Tongue (tissue), 2 donors: ENCODE measurements around the gene TMEM203. TPM values are rescaled to one million over a fixed set of nuclear protein-coding genes. Genes with fewer than 3 reads are reported as not detected.
A peak's percentile ranks its signal among the peaks of the same experiment; 100 is the strongest.

ENCODE experiments used
- DNase-seq: peaks from one replicate; pipeline ENCODE4 v3.0.0-alpha.2; 2015
- total RNA-seq: library from RNA; depleted of rRNA; stranded (reverse); fragments of >200 nt; gene quantifications from one replicate; pipeline ENCODE4 v1.2.3, GENCODE V29; 2014

Gene TMEM203
- total RNA-seq, 1 donor from 2014 or later: 38.3 TPM

DNA sequence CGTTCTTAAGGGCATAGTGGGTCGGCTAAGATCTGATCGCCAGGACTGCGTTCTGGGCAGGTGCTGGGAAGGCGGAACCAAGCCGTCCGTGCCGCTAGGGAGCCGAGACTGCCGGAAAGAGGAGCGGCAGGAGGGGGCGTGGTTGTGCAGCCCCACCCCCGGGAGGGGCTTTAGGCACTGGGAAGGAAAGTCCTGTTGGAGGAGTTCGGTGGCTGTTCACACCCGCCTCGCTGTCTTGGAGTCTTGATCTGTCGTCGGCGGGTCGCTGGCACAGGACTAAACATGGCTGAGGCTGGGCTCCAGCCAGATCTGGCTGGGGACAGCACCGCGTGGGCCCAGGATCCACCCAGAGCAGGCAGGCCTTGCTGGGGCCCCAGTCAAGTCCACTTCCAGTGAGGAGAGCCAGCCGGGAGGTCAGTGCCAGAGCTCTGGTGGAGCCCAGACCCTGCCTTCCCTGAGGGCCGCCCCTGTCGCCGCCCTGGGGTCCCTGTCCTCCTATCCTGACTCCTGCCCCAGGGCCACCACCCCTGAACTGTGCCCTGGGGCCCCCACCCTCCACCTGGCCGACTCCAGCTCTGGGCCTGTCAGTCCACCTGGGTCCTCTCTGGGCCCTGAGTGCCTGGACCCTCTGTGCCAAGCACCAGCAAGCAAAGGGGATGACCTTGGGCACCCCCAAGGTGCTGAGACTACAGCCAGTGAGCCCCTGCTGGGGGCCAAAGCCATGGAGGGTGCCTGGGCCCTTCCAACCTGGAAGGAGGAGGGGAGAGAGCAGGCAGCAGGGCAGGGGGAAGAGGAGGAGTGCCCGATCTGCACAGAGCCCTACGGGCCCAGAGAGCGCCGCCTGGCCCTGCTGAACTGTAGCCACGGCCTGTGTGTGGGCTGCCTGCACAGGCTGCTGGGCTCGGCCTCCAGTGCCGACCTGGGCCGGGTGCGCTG is 12.1 kb upstream of the TMEM203 start:
- no peak for DNase-seq

DNA sequence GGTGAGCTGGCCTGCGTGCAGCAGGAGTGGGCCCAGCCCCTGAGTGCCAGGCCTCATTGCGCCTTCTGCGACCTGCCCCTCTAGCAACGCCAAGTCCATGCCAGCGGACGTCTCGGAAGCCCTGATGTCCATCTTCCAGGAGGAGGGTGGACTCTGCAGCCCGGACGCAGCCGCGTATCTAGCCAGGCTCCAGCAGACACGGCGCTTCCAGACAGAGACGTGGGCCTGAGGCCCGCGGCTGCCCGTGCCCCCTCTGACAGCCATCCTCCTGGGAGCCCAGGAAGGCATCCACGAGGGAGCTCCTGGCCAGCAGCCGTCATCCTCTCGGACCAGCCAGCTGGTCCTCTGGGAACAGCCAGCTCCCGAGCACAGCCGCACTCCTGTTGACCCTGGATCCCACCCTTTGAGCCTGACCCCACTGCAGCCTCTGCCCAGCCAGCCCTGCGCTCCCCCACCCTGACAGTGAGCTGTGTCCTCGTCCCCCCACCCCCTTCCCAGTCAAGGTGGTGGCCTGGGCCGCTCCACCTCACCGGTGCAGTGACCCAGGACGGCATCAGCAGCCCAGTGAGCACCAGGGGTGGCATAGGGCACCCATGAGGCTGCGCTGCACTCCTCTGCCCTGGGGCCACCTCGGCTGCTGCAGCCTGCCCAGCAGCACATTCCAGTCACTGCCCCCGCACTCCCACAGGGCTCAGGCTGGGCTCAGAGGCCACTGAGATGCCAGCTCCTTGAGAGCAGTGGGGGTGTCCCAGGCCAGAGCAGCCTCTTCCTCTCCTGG is 10.9 kb upstream of the TMEM203 start:
- DNase-seq: no peak

DNA sequence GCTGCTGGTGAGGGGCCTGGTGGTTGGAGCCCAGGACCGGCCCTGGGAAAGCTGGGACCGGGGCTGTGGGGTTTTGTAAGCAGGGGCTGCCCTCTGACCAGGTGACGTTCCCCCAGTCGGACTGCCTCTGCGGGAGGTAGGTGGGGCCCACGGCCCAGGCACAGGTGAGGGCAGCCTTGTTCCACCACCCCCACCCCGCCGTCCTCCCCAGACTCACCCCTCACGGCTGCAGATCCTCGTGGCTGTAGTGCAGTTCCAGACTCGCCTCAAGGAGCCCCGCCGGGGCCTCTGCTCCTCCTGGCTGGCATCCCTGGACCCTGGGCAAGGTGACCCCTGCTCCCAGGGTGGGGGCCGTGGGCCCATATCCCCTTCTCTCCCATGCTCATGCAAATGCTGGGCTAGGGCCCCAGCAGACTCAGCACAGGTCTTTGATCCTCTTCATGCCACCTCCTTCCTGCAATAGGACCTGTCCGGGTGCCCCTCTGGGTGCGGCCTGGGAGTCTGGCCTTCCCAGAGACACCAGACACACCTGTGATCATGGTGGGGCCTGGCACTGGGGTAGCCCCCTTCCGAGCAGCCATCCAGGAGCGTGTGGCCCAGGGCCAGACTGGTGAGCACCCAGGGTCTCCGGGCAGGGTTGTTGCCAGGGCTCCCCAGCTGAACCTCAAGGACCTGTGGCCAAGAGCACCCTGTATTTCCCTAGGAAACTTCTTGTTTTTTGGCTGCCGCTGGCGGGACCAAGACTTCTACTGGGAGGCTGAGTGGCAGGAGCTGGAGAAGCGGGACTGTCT is 9.9 kb upstream of the TMEM203 start:
- DNase-seq: no peak

DNA sequence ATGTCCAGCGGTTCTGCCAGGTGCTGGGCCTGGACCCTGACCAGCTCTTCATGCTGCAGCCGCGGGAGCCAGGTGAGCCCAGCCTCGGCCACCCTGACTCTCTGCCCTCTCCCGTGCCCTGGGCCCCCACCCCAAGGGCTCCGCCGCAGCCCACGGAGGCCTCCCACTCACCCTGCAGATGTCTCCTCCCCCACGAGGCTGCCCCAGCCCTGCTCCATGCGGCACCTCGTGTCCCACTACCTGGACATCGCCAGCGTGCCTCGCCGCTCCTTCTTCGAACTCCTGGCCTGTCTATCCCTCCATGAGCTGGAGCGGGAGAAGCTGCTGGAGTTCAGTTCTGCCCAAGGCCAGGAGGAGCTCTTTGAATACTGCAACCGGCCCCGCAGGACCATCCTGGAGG is 9.2 kb upstream of the TMEM203 start:
- DNase-seq: no peak

DNA sequence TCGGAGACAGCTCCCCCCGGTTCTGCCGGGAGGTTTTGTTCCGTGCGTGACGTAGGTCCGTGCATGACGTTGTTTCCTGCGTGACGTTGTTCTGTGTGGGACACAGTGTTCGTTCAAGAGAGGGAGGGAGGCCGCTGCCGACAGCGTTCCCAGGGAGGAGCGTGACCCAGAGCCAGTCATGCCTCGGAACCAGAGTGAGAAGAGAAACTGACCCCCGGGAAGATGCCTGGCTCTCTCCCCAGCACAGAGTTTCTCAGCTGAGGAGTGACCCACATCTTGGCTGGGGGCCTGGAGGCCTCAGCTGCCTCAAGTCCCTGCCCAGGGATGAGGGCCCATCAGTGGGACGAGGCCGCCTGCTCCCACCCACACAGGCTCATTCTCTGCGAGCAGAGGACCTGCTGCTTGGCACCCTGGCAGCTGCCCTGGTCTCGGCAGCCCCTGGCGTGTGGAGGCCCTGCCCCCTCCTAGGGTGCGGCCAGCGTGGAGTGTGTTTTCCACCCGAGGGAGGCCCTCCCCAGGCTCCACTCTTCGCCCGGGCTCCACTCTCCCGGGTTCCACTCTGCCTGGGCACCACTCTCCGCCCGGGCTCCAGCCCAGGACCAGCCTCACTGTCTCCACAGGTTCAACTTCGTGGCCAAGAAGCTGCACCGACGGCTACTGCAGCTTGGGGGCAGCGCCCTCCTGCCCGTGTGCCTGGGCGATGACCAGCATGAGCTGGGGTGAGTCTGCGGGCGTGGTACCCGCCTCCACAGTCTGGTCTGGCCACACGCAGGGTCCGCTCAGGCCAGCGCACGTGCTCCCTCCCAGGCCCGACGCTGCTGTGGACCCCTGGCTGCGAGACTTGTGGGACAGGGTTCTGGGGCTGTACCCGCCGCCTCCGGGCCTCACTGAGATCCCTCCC is 8.0 kb upstream of the TMEM203 start:
- DNase-seq: no peak

DNA sequence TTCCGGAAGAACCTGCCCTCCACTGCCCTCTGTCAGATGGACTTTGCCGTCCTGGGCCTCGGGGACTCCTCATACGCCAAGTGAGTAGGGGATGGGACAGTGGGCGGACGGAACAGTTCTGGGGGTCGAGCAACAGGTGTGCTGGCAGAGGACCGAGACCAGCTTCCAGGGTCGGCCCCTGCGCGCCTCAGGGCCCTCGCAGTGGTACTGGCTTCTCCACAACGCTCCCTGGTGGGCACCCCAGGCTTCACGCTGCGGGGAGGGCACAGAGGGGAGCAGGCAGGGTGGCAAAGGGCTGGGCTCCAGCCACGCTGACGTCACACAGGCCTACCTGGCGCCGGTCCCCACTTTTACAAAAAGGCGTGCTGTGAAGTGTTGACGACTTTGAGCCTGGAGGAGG is 7.1 kb upstream of the TMEM203 start:
- no peak for DNase-seq

DNA sequence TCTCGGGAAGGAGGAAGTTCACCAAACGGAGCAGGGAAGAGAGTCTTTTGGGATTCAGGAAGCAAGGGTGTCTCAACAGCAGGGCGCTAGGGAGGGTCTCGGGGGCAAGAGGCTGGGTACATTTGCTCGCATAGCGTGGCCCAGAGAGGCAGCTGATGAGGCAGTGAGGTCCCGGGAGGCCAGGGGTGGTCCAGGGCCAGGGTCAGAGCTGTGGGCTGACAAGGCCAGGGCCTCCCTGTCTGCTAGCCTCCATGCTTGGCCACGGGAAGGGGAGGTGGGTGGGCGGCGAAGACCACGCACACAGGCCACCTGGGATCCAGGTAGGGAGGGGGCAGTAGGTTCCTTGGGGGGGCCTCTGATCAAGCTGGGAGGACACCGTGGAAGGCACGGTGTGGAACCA is 6.1 kb upstream of the TMEM203 start:
- no peak for DNase-seq

DNA sequence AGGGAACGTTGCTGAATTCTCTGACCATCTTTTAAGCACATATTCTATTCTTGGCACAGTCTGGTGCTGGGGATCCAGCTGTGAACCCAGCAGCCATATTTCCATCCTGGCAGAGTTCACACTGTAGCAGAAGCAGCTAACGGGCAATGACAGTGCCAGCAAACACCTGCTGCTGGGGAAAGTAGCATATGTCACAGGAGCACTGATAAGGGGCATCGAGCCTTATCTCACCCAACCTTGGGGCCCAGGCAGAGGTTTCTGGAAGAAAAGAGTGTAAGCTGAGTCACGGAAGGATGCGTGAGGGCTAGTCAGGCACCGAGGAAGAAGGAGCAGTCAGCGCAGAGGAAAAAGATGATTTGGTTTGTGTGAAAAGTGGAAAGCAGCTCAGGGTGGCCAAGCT is 1.2 kb upstream of the TMEM203 start:
- no peak for DNase-seq

DNA sequence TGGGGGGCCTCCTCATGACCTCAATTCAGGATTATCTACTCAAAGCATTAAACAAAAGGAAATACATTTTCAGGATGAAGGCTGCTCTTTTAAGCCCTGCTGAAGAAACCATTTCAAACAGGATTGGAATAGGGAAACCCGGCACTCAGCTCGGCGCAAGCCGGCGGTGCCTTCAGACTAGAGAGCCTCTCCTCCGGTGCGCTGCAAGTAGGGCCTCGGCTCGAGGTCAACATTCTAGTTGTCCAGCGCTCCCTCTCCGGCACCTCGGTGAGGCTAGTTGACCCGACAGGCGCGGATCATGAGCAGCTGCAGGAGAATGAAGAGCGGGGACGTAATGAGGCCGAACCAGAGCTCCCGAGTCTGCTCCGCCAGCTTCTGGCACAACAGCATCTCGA is 720 bp downstream of the TMEM203 start:
- DNase-seq: no peak

DNA sequence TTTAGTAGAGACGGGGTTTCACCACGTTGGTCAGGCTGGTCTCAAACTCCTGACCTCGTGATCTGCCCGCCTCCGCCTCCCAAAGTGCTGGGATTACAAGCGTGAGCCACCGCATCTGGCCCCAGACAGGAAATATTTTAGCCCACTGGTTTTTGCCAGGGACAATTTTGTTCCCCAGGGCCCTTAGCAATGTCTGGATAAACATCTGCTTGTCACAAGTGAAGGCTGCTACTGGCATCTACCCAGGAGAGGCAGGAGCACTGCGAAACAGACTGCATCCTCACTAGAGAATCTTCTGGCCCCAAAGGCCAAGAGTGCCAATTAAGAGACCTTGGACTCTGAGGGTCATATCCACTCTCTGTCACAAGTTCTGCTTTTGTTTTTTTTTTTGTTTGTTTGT is 2.5 kb downstream of the TMEM203 start:
- no peak for DNase-seq

DNA sequence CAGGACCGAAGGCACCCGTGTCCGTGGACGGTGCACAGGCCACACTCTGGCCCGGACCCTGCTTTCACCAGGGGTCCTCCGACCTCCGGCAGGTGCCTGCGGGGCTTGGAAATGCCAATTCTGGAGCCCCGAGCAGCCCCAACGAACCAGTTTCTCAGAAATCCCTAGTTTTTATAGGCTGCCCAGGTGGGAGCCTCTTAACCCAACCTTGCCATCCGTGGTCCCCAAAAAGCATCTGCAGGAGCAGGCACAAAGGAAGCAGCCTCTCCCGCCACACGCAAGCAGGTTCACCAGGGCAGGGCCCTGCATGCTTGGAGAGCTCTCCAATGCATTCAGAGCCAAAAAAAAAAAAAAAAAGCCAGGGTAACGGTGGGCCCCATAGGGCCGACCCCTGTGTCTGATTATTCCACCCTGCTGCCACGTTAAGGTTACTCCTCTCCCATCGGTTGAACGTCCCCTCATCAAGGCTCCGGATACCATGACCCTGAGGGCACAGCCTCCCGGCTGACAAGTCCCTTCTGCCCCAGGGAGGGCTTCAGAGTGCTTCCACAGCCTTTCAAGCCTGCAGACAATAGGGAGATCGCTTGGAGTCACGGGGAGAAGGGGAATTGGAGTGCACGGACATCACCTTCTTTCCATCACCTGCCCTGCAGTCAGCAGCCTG is 4.1 kb downstream of the TMEM203 start:
- DNase-seq: no peak

DNA sequence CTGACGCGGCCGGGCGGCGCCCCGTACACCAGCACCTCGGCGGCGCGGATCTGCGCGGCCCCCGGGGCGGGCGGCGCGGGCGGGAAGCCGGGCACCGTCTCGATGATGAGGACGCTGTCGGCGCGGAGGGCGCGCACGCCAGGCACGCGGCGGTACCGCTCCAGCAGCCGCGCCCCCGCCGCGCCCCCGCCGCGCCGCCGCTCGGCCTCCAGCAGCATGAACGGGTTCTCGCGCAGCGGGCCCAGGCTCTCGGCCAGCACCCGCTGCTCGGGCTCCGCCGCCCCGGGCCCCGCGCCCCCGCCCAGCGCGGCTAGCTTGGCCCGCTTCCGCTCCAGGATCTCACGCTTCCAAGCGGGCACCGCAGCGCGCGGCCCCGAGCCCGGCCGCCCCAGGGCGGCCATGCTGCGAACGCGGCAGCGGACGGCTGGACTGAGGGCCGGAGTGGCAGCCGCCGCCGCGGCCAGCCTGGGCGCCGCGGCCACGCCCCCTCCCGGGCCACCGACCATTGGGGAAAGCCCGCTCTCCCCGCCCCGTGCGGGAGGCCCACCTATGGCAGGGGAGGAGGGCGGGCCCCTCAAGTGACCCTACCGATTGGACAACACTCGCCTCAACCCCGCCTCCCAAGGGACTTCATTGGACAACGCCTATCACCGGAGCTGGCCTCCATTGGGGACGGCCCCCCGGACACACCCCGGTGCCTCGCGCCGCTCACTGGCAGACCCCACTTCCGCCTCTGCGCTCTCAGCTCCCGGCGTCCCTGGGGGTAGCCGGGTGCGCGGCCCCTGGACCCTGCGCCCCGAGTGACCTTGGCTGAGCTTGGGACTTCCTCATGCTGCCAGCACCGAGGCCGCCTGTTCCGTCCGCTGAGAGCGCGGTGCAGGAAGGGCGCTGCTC is 4.9 kb downstream of the TMEM203 start, which contains the start of gene TPRN:
Gene TPRN (minus strand): TSS at position 431 of the 894 bp plus-strand sequence. CDS start 30 bp downstream, at position 401.
- peak; percentile 100 for DNase-seq

DNA sequence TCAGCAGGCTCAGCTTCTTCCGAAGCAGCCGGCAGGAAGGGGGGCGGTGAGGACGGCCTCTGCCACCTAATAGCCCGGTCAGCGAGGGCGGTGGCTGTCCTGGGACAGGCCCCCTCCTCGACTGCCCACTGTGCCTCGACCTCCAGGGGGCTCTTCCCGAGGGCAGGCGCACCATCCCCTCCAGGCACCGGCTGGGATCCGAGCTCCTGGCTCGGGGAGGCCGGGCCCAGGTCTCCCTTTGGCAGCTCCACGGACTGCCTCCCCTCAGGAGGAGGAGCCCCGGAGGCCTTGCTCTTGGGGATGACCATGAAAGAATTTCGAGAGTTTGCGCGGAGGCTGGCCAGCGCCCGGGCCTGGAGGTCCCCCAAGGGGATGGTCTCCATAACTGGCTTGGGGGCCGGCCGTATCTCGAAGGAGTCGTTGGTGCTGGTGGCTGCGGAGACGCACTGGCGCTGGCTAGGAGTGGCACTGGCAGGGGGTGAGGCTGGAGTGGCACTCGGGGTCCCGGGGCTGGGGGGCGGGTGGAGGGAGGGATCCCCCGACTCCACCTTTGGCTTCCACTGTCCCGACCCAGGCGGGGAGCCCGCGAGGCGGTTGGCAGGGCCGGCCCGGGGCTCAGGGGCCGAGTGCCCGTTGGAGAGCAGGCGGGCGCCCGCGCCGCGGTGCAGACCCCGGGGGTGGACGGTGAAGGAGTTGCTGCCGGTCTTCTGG is 5.9 kb downstream of the TMEM203 start:
- no peak for DNase-seq

DNA sequence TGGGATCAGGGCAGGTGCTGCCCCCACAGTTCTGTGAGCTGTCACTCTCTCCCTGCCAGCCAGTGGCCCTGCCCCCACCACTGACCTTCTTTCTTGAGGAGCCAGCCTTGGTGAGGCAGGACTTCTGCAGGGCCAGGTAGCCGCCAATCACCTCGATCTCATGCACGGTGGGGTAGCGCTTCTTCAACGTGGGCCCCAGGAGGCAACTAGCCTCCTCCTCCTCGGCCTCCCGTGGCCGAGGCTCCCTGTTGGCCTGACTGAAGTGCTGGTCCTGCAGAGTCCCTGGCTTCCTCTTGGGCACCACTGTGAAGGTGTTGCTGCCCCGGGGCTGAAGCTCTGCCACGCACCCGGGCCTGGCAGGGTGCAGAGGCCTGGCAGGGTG is 6.6 kb downstream of the TMEM203 start:
- no peak for DNase-seq

DNA sequence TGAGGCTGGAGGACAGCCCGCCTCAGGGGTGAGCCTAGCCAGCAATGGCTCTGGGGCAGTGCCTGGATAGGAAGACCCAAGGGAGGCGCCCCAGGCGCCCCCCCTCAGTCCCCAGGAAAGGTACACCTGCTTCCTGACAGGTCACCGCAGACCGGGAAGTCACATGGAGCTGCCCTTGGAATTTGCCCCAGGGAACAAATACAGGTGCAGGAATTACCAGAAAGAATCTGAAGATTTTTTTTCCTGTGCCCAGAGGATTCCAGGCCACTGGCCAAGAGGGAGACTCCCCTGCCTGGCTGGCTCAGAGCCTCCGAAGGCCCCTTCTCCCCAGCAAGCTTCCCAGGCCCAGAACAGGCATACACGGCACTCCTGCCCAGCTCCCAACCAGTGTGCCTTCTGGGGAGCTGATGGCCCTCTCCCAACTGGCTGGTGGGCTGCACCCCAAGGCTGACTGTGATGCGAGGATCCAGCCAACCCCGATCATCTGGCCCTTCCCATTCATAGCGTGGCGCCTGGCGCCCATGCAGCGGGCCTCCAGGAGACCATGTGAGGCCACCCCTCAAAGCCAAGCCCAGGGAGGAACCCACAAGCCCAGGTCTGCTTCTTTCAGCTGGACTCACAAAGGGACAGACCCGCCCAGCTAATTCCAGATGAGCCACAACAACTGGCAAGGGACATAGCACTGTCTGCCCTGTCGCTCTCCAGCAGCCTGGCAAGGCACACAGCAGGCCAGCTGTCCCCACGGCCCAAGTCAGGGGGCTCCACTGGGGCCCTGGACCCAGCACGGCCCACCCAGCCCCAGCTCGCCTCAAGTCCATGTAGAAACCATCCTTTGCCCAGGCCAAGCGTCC is 7.2 kb downstream of the TMEM203 start:
- no peak for DNase-seq

DNA sequence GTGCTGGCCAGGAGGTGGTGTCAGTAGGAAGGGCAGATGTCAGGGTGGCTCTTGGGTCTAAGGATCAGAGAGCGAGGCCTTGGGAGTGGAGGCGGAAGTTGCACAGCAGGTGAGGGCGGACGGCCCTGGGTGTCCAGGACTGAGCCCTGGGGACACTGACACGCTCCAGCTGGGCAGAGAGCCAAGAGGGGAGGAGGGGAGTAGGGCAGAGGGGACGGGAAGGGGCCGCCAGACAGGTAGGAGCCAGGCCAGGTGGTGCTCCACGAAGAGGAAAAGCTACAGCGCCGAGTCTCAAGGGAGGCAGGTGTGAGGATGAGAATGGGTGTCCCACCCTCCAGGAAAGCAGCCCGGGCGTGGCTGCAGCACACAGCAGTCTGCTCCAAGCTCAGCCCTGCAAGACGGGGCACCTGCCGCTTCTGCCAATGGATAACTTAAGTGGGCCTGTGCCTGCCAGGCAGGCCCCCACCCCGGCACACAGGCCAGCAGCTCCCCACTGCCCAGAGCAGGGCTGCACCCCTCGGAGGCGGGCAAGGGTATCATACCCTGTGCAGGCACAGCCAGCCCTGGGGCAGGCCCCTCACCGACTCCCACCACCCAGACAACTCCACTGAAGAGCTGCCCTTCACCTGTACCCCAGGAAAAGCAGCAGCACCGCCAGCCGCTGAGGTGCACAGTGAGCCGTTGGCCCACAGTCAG is 9.8 kb downstream of the TMEM203 start:
- DNase-seq: no peak

DNA sequence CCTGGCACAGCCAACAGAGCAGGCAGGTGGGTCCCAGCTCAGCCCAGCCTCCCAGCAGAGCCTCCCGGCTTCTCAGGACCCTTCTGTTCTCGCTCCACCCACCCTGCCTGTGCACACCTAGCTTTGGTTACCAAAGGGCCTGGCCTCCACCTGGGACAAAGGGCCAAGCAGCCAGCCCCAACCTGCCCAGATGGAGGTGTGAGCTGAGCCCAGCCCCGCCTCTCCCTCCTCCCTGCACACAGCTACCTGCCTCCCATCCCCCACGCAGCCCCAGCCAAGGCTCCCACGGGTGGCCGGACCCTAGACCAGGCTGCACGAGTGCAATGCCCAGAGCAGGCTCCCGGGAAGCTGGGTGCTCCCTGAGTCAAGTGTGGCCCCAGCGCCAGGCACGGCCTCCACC is 10.5 kb downstream of the TMEM203 start:
- no peak for DNase-seq

DNA sequence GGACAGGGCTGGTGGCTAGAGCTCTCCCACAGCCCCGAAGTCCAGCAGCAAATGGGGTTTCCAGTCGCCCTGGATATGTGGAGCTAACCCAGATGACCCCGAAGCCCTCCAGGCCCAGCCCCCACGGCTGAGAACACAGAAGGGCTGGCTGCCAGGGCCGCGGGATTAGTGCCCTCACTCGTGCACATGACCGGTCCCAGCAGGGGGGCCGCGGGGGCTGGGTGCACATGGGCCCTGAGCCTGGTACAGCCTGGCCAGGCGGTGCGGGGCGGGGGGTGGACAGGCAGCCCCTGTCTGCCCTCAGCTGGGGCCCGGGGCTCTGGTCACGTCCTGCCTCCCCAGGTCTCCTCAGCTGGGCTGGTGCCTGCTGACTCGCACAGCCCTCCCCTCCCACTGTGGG is 11.1 kb downstream of the TMEM203 start:
- no peak for DNase-seq
